ENCODE measurements around the gene IGFBP3.

Gene IGFBP3

GRCh38 chr7:45881280-45881758 lies 39.8 kb downstream of the IGFBP3 start:
- ChIA-PET CTCF (no interaction called here), POLR2A (no interaction called here)
- DNase-seq (ENCODE audit: extremely low spot score), result no peak
- TF ChIP-seq, protein P1, sequence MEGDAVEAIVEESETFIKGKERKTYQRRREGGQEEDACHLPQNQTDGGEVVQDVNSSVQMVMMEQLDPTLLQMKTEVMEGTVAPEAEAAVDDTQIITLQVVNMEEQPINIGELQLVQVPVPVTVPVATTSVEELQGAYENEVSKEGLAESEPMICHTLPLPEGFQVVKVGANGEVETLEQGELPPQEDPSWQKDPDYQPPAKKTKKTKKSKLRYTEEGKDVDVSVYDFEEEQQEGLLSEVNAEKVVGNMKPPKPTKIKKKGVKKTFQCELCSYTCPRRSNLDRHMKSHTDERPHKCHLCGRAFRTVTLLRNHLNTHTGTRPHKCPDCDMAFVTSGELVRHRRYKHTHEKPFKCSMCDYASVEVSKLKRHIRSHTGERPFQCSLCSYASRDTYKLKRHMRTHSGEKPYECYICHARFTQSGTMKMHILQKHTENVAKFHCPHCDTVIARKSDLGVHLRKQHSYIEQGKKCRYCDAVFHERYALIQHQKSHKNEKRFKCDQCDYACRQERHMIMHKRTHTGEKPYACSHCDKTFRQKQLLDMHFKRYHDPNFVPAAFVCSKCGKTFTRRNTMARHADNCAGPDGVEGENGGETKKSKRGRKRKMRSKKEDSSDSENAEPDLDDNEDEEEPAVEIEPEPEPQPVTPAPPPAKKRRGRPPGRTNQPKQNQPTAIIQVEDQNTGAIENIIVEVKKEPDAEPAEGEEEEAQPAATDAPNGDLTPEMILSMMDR (IDR thresholded peaks at IDR 0.05; ENCODE audit: control extremely low read depth, extremely low read depth, low read depth, missing control alignments), result no peak

DNA sequence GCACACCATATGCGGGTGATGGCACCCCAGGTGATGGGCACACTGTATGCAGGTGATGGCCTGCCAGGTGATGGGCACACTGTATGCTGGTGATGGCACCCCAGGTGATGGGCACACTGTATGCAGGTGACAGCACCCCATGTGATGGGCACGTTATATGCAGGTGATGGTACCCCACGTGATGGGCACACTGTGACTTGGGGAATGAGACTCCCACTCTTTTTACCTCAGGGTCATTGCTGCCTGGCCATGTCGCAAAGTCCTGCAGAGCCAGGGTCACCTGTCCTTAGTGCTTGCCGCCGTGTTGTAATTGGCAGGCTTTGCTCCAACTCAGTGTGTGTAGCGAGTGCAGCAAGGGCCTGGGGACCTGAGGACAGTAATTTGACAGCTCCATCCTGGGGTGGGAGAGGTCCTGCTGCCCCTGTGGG lies 40.6 kb downstream of the IGFBP3 start:
- ChIA-PET POLR2A (no interaction called here), CTCF (no interaction called here)
- no peak for DNase-seq (ENCODE audit: extremely low spot score)
- TF ChIP-seq, protein P1 (IDR thresholded peaks at IDR 0.05; ENCODE audit: control extremely low read depth, extremely low read depth, low read depth, missing control alignments), result no peak

GRCh38 chr7:45878457-45879144 lies 42.5 kb downstream of the IGFBP3 start:
- CTCF ChIA-PET, result no interaction called here
- no peak for DNase-seq (ENCODE audit: extremely low spot score)
- POLR2A ChIA-PET, result no interaction called here
- TF ChIP-seq, protein P1 (IDR thresholded peaks at IDR 0.05; ENCODE audit: control extremely low read depth, extremely low read depth, low read depth, missing control alignments), result no peak

GRCh38 chr7:45876519-45876918 lies 44.6 kb downstream of the IGFBP3 start:
- ChIA-PET CTCF (no interaction called here), POLR2A (no interaction called here)
- TF ChIP-seq, protein P1 (IDR thresholded peaks at IDR 0.05; ENCODE audit: control extremely low read depth, extremely low read depth, low read depth, missing control alignments), result no peak
- no peak for DNase-seq (ENCODE audit: extremely low spot score)

DNA sequence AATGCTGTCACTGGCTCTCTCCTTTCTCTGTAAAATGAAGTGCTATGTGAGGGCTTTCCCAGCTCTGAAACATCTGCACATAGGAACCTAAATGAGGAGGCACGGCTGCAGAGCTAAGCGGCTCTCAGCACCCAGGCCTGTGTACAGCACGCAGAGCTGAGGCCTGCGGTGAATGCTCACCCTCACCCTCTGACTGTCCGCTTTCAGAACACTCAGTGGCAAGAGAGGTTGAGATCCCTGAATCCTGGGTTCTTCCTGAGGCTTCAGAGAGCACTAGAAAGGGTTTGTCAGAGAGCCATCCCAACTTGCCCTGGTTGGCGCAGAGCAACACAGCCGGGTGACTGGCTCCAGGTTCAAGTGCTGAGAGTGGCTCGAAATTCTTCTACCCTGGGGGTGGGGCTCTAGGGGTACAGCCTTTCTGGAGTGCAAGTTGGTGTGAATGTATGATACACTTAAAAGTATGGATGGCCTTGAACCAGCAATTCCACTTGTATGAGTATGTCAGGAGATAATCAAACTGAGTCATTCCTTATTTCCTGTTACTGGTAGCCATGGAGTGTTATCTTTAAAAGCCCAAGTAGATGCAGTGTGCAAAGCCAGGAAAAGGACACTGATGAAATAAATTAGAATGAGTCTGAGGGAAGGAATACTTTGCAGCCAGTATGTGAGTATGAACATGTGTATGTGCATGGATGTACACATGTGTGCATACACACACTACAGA lies 46.5 kb downstream of the IGFBP3 start:
- POLR2A ChIA-PET, result no interaction called here
- TF ChIP-seq, protein P1 (IDR thresholded peaks at IDR 0.05; ENCODE audit: control extremely low read depth, extremely low read depth, low read depth, missing control alignments), result no peak
- CTCF ChIA-PET, result no interaction called here
- no peak for DNase-seq (ENCODE audit: extremely low spot score)

GRCh38 chr7:45873355-45873754 lies 47.7 kb downstream of the IGFBP3 start:
- DNase-seq (ENCODE audit: extremely low spot score), result no peak
- CTCF ChIA-PET, result no interaction called here
- TF ChIP-seq, protein P1 (IDR thresholded peaks at IDR 0.05; ENCODE audit: control extremely low read depth, extremely low read depth, low read depth, missing control alignments), result no peak
- POLR2A ChIA-PET, result no interaction called here
